SK-N-SH treated with all-trans-retinoic acid at 6 μM for 48 hours (cell line): ENCODE results near the gene PGM2.

Experiments
- ATAC-seq: fragments of 200-7000 bp; cut with Tn5 transposase; 3 replicates; pipeline ENCODE4 v1.9.1; 2020; ENCODE audit warnings: mild to moderate bottlenecking, moderate library complexity
- ARNTL ChIP-seq: fragments of 450-650 bp; formaldehyde crosslinking; IDR thresholded peaks from 2 replicates; pipeline ENCODE4 v1.5.0; 2020; ENCODE audit warnings: low read depth, mild to moderate bottlenecking, moderate library complexity, borderline replicate concordance
- BACH2 ChIP-seq: fragments of 250-450 bp; sonication (Bioruptor Pico); IDR thresholded peaks from 2 replicates; pipeline ENCODE4 v1.9.0; 2021; ENCODE audit warnings: mild to moderate bottlenecking, borderline replicate concordance
- CSDC2 ChIP-seq: fragments of 250-450 bp; sonication (Bioruptor Pico); IDR thresholded peaks from 2 replicates; pipeline ENCODE4 v1.5.0; 2020; ENCODE audit warnings: mild to moderate bottlenecking, moderate library complexity
- CSRNP3 ChIP-seq: fragments of 250-450 bp; sonication (Bioruptor Pico); IDR thresholded peaks from 2 replicates; pipeline ENCODE4 v1.5.1; 2021; ENCODE audit warnings: mild to moderate bottlenecking, moderate library complexity
- ESRRG ChIP-seq: fragments of 250-450 bp; sonication (Bioruptor Pico); IDR thresholded peaks from 2 replicates; pipeline ENCODE4 v1.6.1; 2021; ENCODE audit warnings: mild to moderate bottlenecking
- GLIS3 ChIP-seq: fragments of 250-450 bp; sonication (Bioruptor Pico); IDR thresholded peaks from 2 replicates; pipeline ENCODE4 v1.5.0; 2020; ENCODE audit warnings: mild to moderate bottlenecking, moderate library complexity
- ISL1 ChIP-seq: fragments of 250-450 bp; sonication (Bioruptor Pico); IDR thresholded peaks from 2 replicates; pipeline ENCODE4 v2.1.2; 2022; ENCODE audit warnings: mild to moderate bottlenecking, moderate library complexity
- OSR1 ChIP-seq: fragments of 250-450 bp; sonication (Bioruptor Pico); IDR thresholded peaks from 2 replicates; pipeline ENCODE4 v1.8.0; 2022; ENCODE audit warnings: moderate library complexity, mild to moderate bottlenecking, inconsistent platforms
- PATZ1 ChIP-seq: fragments of 250-450 bp; sonication (Bioruptor Pico); IDR thresholded peaks from 2 replicates; pipeline ENCODE4 v1.8.0; 2020; ENCODE audit warnings: mild to moderate bottlenecking, moderate library complexity, borderline replicate concordance
- POU6F1 ChIP-seq: fragments of 250-450 bp; sonication (Bioruptor Pico); IDR thresholded peaks from 2 replicates; pipeline ENCODE4 v1.8.0; 2021; ENCODE audit warnings: low read depth, mild to moderate bottlenecking, moderate library complexity, borderline replicate concordance
- PPARA ChIP-seq: fragments of 250-450 bp; sonication (Bioruptor Pico); IDR thresholded peaks from 2 replicates; pipeline ENCODE4 v1.5.0; 2020; ENCODE audit warnings: mild to moderate bottlenecking, borderline replicate concordance
- RARB ChIP-seq: fragments of 250-450 bp; sonication (Bioruptor Pico); IDR thresholded peaks from 2 replicates; pipeline ENCODE4 v1.8.0; 2021; ENCODE audit warnings: mild to moderate bottlenecking, moderate library complexity
- TCF4 ChIP-seq: fragments of 250-450 bp; sonication (Bioruptor Pico); IDR thresholded peaks from 2 replicates; pipeline ENCODE4 v1.8.0; 2021; ENCODE audit warnings: mild to moderate bottlenecking, moderate library complexity, borderline replicate concordance
- TOX ChIP-seq: fragments of 250-450 bp; sonication (Bioruptor Pico); IDR thresholded peaks from 2 replicates; pipeline ENCODE4 v1.8.0; 2021; ENCODE audit warnings: mild to moderate bottlenecking, moderate library complexity, borderline replicate concordance
- TSHZ2 ChIP-seq: fragments of 250-450 bp; sonication (Bioruptor Pico); IDR thresholded peaks from 2 replicates; pipeline ENCODE4 v1.5.0; 2020; ENCODE audit warnings: mild to moderate bottlenecking, moderate library complexity
- ZC3H10 ChIP-seq: fragments of 250-450 bp; sonication (Bioruptor Pico); IDR thresholded peaks from 2 replicates; pipeline ENCODE4 v1.5.1; 2021; ENCODE audit warnings: mild to moderate bottlenecking, moderate library complexity
- ZFP3 ChIP-seq: fragments of 250-450 bp; sonication (Bioruptor Pico); IDR thresholded peaks from 2 replicates; pipeline ENCODE4 v1.5.0; 2020; ENCODE audit warnings: mild to moderate bottlenecking, moderate library complexity
- ZNF70 ChIP-seq: fragments of 450-650 bp; formaldehyde crosslinking; IDR thresholded peaks from 2 replicates; pipeline ENCODE4 v1.5.0; 2020; ENCODE audit warnings: mild to moderate bottlenecking, moderate library complexity
- TF ChIP-seq, protein P1 (sequence below): fragments of 250-450 bp; sonication (Bioruptor Pico); IDR thresholded peaks from 2 replicates; pipeline ENCODE4 v1.5.1; 2020; ENCODE audit warnings: low read depth, mild to moderate bottlenecking, moderate library complexity

The PGM2 gene

GRCh38 chr4:37896206-37896860 is 69.8 kb downstream of the PGM2 start:
- ATAC-seq = no peak
- TF ChIP-seq RARB (CRISPR knock-in tag) (no peak), ZNF70 (CRISPR knock-in tag) (no peak), ZC3H10 (no peak), CSDC2 (no peak), CSRNP3 (CRISPR knock-in tag) (no peak), ISL1 (no peak), ESRRG (CRISPR knock-in tag) (no peak), TOX (CRISPR knock-in tag) (no peak), TCF4 (CRISPR knock-in tag) (no peak), OSR1 (no peak), PATZ1 (CRISPR knock-in tag) (no peak)
- TF ChIP-seq, protein P1, sequence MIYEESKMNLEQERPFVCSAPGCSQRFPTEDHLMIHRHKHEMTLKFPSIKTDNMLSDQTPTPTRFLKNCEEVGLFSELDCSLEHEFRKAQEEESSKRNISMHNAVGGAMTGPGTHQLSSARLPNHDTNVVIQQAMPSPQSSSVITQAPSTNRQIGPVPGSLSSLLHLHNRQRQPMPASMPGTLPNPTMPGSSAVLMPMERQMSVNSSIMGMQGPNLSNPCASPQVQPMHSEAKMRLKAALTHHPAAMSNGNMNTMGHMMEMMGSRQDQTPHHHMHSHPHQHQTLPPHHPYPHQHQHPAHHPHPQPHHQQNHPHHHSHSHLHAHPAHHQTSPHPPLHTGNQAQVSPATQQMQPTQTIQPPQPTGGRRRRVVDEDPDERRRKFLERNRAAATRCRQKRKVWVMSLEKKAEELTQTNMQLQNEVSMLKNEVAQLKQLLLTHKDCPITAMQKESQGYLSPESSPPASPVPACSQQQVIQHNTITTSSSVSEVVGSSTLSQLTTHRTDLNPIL = no peak

GRCh38 chr4:37902212-37902611 is 75.7 kb downstream of the PGM2 start:
- no peak for ATAC-seq
- TF ChIP-seq PATZ1 (CRISPR knock-in tag) (no peak), PPARA (CRISPR knock-in tag) (no peak), ZC3H10 (no peak), ZNF70 (CRISPR knock-in tag) (no peak), POU6F1 (CRISPR knock-in tag) (no peak)

- no peak for ATAC-seq
- TF ChIP-seq TCF4 (CRISPR knock-in tag) = no peak
- TF ChIP-seq ESRRG (CRISPR knock-in tag) = no peak
- no peak for TF ChIP-seq ARNTL
- no peak for TF ChIP-seq CSDC2
- no peak for TF ChIP-seq OSR1
- TF ChIP-seq TSHZ2 (CRISPR knock-in tag) = no peak
- no peak for TF ChIP-seq ZFP3 (CRISPR knock-in tag)
- TF ChIP-seq PATZ1 (CRISPR knock-in tag) = no peak
- TF ChIP-seq POU6F1 (CRISPR knock-in tag) = no peak
- TF ChIP-seq PPARA (CRISPR knock-in tag) = no peak
- TF ChIP-seq ISL1 = no peak
- TF ChIP-seq BACH2 (CRISPR knock-in tag) = no peak
- TF ChIP-seq GLIS3 (CRISPR knock-in tag) = no peak
- no peak for TF ChIP-seq RARB (CRISPR knock-in tag)
Observed at GRCh38 chr4:37902738-37903693, 76.5 kb downstream of the PGM2 start.
